Spleen (tissue), 11 donors: Measurements from ENCODE around the gene NUFIP1. TPM values are rescaled to one million over a fixed set of nuclear protein-coding genes. Genes with fewer than 3 reads are reported as not detected.
"Not testable (repeated sequence)": the region's sequence is repeated elsewhere in the genome, so short reads cannot be mapped to it uniquely, and the experiment has no call there.

Source experiments
- DNase-seq: peaks from one replicate; pipeline ENCODE4 v3.0.0-alpha.2; 2020
- H3K27ac ChIP-seq, 8 donors: fragments of 200-600 bp; sonication (generic) in 7 of 8; 1 replicate in 4 of 8; 2 replicates in 4 of 8; pipeline versions ENCODE4 v1.5.0 to v1.8.0; 2016 to 2021; ENCODE audit warnings: inconsistent platforms in 4 of 8, mild to moderate bottlenecking in 4 of 8, moderate library complexity in 1 of 8
- H3K27me3 ChIP-seq, 7 donors: fragments of 200-600 bp; sonication (generic) in 6 of 7; replicated peaks in 1 of 7; 1 replicate in 4 of 7; 2 replicates in 3 of 7; pipeline versions ENCODE4 v1.5.0 to v1.8.0; 2016 to 2021; ENCODE audit warnings: inconsistent platforms in 3 of 7, mild to moderate bottlenecking in 1 of 7
- H3K36me3 ChIP-seq, 6 donors: fragments of 200-600 bp; sonication (generic) in 5 of 6; 1 replicate in 4 of 6; 2 replicates in 2 of 6; pipeline versions ENCODE4 v1.5.0 to v1.8.0; 2016 to 2021; ENCODE audit warnings: inconsistent platforms in 2 of 6
- H3K4me1 ChIP-seq, 6 donors: fragments of 200-600 bp; sonication (generic) in 5 of 6; 1 replicate in 3 of 6; 2 replicates in 3 of 6; pipeline versions ENCODE4 v1.5.0 to v1.8.0; 2016 to 2021; ENCODE audit warnings: inconsistent platforms in 3 of 6
- H3K4me3 ChIP-seq, 8 donors: fragments of 200-600 bp; sonication (generic) in 7 of 8; 1 replicate in 4 of 8; 2 replicates in 4 of 8; pipeline versions ENCODE4 v1.5.0 to v1.8.0; 2016 to 2021; ENCODE audit warnings: inconsistent platforms in 4 of 8, mild to moderate bottlenecking in 4 of 8, moderate library complexity in 2 of 8
- H3K9me3 ChIP-seq, 8 donors: fragments of 200-600 bp; sonication (generic) in 7 of 8; 1 replicate in 4 of 8; 2 replicates in 4 of 8; pipeline versions ENCODE4 v1.5.0 to v1.8.0; 2016 to 2021; ENCODE audit warnings: inconsistent platforms in 4 of 8
- CTCF ChIP-seq, 11 experiments: fragments of 200-600 bp in 7 of 11; fragments of 450-650 bp in 4 of 11; sonication (generic) in 4 of 11; IDR thresholded peaks in 8 of 11; conservative IDR thresholded peaks in 3 of 11; 1 replicate in 7 of 11; 2 replicates in 4 of 11; pipeline versions ENCODE4 v1.4.0 to v1.8.0; 2016 to 2021; ENCODE audit warnings: antibody characterized with exemption in 11 of 11, inconsistent platforms in 4 of 11, mild to moderate bottlenecking in 1 of 11
- POLR2A ChIP-seq, 3 donors: fragments of 450-650 bp; IDR thresholded peaks; one replicate each; pipeline ENCODE4 v1.5.1; 2017; ENCODE audit warnings: antibody characterized with exemption in 3 of 3, mild to moderate bottlenecking in 1 of 3
- POLR2AphosphoS5 ChIP-seq, 3 donors: sonication (generic); formaldehyde crosslinking; IDR thresholded peaks; one replicate each; pipeline ENCODE4 v1.5.1; 2017; ENCODE audit warnings: antibody characterized with exemption in 3 of 3
- WGBS, 5 donors: extraction: QIAGEN DNeasy Blood & Tissue Kit in 3 of 5; methylation state at CpG; one replicate each; pipeline versions ENCODE4 v1.1.5 to v1.1.7; 2013 to 2018; 5-methylcytosine and 5-hydroxymethylcytosine counted together
- intact Hi-C: fragments of 100-400 bp; cut with DNase I; formaldehyde crosslinking; loops from one replicate; pipeline ENCODE4 v1.15.0; 2023; ENCODE audit warnings: low total_unique reads
- polyA plus RNA-seq, 3 donors: library from polyadenylated mRNA; stranded (reverse); fragments of 200-250 nt; gene quantifications; one replicate each; pipeline ENCODE4 v1.2.1, GENCODE V29; 2013
- total RNA-seq, 7 donors: library from RNA; depleted of rRNA in 3 of 7; stranded (reverse); fragments of >200 nt in 3 of 7; fragmentation: NEBNext Ultra II Directional in 4 of 7; extraction: Animal tissue kit (Norgen Biotek cat#: 25700) in 4 of 7; gene quantifications; one replicate each; pipeline versions ENCODE4 v1.1.0 to v1.2.1, GENCODE V29; 2016 to 2021
- donor health status: healthy with polysubstance abuse.
- donor health status: DM: no; HTN: no; CAD: no; lungs with moderate emphysema.
- donor health status: DM: no; HTN: no; CAD: no.
- donor health status: Bipolar disorder and iron deficiency.
- donor health status: healthy.
- donor health status: DM: no; HTN: no; CAD: no.
- donor health status: DM: yes; HTN: yes; CAD: no.

Gene NUFIP1
- total and polyA plus RNA-seq, 10 donors = 2.1 to 4.9 (median 3.3) TPM

- DNase-seq = no peak
- no peaks in the 10 kb centered on the region for H3K27me3 ChIP-seq
- H3K4me1 ChIP-seq = no peaks in the 10 kb centered on the region
- no peaks in the 10 kb centered on the region for H3K9me3 ChIP-seq
- H3K36me3 ChIP-seq = peaks cover 4 to 94% (median 55%) of the 10 kb centered on the region in 6 donors
- no peak overlapping the region for H3K27ac ChIP-seq
- 92 to 98% (median 96%) methylated on average over 3 of the region's 3 CpGs for WGBS, 5 donors
- intact Hi-C loops = no loop called here
- H3K4me3 ChIP-seq = no peak overlapping the region
- TF ChIP-seq POLR2AphosphoS5 (IDR thresholded peaks at IDR 0.05) (no peak), POLR2A (IDR thresholded peaks at IDR 0.05) (no peak), CTCF (IDR thresholded peaks at IDR 0.05 in 8 of 11, conservative IDR thresholded peaks at IDR 0.05 in 3 of 11) (no peak)
Observed at GRCh38 chr13:45021250-45021649, 32.0 kb upstream of the NUFIP1 start.

DNA sequence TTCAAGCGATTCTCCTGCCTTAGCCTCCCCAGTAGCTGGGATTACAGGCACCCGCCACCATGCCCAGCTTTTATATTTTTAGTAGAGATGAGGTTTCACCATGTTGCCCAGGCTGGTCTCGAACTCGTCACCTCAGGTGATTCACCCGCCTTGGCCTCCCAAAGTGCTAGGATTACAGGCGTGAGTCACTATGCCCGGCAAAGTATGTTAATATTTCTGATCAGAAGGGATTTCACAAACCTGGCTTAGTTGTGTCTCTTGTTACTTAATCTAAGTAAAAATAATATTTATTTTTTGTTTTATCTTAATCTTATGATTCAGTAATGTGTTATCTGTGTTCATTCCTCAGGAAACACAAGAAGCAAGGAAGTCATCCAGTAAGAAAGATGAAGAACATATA is 30.7 kb upstream of the NUFIP1 start:
- 96 to 100% (median 99%) methylated on average over 7 of the region's 7 CpGs for WGBS, 5 donors
- H3K27me3 ChIP-seq, DNase-seq, H3K4me1 ChIP-seq, H3K27ac ChIP-seq, H3K4me3 ChIP-seq, H3K9me3 ChIP-seq, intact Hi-C loops: not testable (repeated sequence)
- H3K36me3 ChIP-seq = peaks cover 4 to 95% (median 61%) of the 10 kb centered on the region in 6 donors

- peaks cover 4 to 94% (median 62%) of the 10 kb centered on the region in 6 donors for H3K36me3 ChIP-seq
- H3K27ac ChIP-seq = no peak overlapping the region
- no peaks in the 10 kb centered on the region for H3K27me3 ChIP-seq
- intact Hi-C loops = no loop called here
- 91 to 98% (median 95%) methylated on average over 3 of the region's 3 CpGs for WGBS, 5 donors
- H3K9me3 ChIP-seq = no peaks in the 10 kb centered on the region
- no peak for TF ChIP-seq POLR2A (IDR thresholded peaks at IDR 0.05)
- TF ChIP-seq POLR2AphosphoS5 (IDR thresholded peaks at IDR 0.05) = no peak
- no peak for TF ChIP-seq CTCF (IDR thresholded peaks at IDR 0.05 in 8 of 11, conservative IDR thresholded peaks at IDR 0.05 in 3 of 11)
- DNase-seq = no peak
- H3K4me1 ChIP-seq = no peaks in the 10 kb centered on the region
- no peak overlapping the region for H3K4me3 ChIP-seq
Observed at GRCh38 chr13:45016792-45017425, 27.6 kb upstream of the NUFIP1 start.

- Histone ChIP-seq H3K9me3 (no peaks in the 10 kb centered on the region), H3K4me1 (no peaks in the 10 kb centered on the region), H3K4me3 (no peak overlapping the region), H3K27ac (no peak overlapping the region), H3K27me3 (no peaks in the 10 kb centered on the region), H3K36me3 (peaks cover 4 to 94% (median 63%) of the 10 kb centered on the region in 6 donors)
- intact Hi-C loops = no loop called here
- DNase-seq = no peak
- TF ChIP-seq POLR2AphosphoS5 (IDR thresholded peaks at IDR 0.05) (no peak), CTCF (IDR thresholded peaks at IDR 0.05 in 8 of 11, conservative IDR thresholded peaks at IDR 0.05 in 3 of 11) (no peak), POLR2A (IDR thresholded peaks at IDR 0.05) (no peak)
- 83 to 95% (median 92%) methylated on average over 2 of the region's 2 CpGs for WGBS, 5 donors
Observed at GRCh38 chr13:45015300-45015699, 26.0 kb upstream of the NUFIP1 start.
